ENCODE data around the gene CHST11.
A peak's percentile ranks its signal among the peaks of the same experiment; 100 is the strongest.

CHST11 gene

DNA sequence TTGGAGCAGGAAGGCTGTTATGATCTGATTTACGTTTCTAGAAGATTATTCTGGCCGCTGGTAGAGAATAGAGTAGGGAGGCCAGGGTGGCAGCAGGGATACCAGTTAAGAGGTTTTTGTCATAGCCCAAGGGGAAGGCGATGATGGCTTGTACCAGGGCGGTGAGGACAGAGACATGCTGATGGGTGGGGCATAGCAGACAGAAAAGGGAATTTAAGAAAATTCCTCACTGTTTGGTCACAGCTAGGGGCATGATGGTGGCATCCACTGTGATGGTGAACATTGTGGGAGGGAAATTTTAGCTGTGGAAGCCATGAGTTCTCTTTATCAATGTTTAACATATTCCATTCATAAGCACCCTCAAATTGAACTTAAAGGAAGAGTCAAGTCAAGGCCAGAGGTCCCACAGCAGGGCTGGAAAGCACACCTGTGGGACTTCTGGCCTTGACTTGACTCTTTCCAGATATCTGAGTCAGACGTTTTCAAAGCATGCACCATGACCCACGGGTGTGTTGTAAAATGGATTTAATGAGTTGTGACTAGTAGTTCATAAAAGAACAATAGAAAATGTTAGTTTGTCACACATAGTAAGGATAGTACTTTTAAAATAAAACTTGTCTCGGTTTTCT is 134.6 kb downstream of the CHST11 start:
- no peak for DNase-seq

DNA sequence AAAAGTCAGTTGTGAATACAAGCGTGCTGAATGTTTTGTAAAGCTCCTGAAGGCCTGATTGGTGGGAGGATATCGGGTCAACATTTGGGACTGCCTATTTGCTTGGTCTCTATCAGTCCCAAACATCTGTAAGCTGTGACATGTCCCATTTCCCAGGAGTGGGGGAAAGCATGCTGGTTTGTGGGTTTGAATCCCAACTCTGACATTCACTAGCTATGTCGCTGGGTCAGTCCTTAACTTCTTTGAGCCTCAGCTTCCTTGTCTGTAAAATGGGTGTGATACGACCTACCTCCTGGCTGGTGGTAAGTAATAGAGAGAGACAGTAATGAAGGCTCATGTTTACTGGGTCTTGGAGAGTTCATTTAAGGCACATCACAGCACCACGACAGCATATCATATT is 136.7 kb downstream of the CHST11 start:
- no peak for DNase-seq

DNA sequence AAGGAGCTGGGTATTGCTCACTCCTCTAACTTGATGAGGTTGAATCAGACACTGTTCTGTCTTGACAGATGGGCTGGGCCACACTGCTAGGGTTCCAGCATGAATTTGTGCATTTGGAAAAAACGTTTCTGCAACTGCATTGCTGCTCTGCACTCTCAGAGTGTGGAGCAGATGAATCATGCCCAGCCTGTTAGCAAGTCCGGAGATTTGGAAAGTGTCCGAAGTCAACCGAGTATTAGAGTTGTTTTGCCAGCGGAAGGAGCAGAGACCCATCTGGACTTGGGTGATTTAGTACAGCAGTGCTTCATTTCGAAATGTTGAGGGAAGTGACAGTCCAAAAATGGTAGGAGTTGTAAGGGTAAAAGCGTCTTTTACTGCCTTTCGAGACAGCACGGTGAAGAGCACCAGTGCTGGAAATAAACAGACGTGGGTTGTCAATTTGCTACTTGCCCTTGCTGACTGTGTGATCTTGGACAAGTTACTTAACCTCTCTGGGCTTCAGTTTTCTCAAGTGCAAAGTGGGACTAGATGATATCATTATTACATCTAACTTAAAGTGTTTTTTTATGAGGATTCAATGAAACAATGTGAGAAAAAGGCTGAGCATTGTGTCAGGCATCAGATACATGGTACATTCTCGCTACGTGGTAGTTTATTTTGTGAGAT is 139.5 kb downstream of the CHST11 start:
- DNase-seq: peak; percentile 37

DNA sequence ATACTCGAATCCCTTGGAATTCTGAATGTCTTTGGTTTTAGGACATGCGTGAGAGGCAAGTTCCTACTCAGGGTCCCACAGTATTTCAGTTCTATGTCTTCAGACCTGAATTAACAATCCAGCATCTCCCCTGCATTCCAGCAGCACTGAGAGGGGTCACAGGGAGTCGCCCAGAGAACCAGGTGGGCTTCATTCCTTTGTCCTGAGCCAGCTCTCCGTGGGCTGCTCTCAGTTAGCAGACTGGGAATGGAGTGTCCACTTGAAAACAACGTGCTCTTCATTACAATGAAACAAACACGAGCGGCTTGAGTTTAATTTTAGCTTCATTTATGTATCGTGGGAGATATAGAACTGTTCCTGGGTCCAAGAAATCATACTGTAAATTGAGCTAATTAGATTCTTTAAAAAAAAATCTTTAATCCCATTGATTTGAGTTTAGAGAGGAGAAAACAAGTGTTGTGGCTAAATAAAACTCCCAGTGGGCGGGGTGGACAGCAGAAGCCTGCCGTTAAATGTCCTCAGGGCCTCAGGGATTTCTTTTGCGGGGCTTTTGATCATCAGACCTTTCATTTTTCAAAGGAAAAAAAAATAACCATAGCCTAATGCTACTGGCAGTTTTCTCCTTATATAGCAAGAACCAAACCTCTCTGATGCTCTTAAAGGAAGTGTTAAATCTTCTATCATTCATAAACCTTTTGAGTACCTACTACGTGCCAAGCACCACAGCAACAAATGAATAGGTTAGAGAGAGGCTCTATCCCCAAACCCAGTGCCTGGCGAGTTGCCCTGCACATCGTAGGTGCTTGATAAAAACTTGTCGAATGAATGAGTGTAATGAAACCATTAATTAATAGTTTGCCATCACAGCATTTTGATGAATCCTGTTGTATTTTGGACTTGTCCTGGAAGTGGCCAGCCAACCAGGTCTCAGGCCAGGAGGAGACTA is 140.4 kb downstream of the CHST11 start:
- DNase-seq: no peak

DNA sequence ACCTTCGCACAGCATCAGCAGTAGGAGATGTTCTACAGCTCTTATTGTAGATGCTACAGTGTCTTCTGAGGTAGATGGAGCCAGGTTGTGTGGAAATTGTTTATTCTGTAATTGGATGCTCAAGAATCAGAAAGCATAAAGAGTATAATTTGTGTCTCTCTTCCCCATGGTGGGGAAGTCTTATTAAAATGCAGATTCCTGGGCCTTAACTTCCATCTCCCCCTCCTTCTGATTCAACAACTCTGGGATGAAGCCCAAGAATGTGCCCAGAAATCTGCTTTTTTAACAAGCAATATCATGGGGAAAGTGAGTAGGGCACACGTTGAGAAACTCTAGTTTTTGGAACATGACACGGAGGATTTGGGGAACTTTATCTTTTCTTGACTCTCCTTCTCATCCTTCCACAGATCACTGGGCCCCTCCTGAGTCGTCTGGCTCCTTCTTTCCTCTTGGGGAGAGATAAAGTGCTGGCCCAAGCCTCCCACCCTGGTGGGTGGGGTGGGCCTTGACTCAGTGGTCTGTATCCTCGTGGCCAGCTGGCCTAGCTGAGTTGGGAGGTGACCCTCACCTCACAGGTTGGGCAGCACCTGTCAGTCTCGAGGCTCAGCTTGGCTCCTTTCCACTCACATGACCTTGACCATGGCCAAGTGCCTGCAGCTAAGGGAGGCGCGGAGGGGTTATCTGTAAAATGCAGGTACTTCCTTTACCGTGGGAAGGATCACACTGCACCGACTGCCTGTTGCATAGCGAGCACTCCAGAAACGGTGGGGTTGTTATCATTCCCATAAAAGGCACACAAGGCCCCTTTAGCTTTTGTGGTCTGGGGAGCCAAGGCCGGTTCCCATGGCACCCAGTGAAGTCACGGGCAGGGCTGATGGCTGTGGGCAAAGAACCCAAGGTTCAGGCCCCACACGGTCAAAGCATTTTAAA is 141.9 kb downstream of the CHST11 start:
- DNase-seq: no peak

DNA sequence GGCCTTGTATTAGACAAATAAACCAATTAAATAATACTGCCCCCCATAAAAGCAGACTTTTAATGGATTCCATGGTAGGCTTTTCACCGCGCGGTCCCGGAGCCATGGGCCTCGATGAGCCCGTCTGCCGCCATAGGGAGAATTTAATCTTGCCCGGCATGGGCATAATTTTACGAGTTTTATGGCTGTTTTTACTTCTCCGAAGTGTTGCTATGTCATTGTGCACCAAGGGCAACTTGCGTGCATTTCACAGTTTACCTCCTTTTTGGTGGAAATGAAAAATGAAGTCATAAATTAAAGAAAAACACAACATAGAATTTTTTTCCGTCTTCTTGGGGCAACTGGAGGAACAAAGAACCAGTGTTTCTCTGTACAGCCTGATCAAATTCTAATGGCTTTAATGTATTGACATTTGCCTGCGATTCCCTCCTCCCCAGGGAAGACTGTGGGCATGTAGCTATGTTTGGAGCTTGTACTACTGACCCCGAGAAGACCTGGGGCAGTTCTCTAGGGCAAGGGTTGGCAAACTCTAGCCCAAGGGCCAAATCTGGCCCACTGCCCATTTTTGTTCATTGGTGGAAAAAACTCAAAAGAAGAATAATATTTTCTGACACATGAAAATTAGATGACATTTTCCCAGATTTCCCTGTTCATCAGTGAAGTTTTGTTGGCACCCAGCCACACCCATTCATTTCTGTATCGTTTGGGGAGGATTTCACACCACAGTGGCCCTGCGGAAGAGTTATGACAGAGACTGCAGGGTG is 142.7 kb downstream of the CHST11 start:
- DNase-seq: no peak

DNA sequence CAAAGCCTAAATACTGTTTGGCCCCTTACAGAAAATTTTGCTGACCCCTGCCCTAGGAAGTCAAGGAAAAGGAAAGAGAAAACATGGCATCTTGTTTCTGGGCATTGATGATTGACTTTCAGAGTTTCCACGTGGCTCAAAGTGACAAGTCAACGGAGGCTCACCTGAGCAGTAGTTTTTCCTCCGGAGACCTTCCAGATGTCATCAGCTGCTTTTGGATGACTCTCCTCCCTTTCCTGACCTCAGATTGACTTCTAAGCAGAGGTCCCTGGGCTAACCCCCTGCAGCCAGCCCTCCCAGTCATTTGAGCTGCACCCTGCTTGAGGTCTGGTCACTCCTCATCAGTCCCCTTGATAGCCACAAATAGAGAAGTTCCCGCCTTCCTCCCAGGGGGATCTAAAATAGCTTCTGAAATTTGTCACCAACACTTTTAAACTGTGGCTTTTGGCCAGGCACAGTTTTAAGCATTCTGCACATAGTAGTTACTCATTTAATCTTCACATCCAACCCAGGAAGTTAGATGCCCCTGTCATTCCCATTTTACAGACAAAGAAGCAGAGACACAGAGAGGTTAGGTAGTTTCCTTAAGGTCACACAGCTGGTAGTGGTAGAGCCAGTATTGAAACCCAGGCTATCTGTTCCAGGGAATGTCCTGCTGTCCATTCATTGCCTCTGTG is 143.4 kb downstream of the CHST11 start:
- no peak for DNase-seq

DNA sequence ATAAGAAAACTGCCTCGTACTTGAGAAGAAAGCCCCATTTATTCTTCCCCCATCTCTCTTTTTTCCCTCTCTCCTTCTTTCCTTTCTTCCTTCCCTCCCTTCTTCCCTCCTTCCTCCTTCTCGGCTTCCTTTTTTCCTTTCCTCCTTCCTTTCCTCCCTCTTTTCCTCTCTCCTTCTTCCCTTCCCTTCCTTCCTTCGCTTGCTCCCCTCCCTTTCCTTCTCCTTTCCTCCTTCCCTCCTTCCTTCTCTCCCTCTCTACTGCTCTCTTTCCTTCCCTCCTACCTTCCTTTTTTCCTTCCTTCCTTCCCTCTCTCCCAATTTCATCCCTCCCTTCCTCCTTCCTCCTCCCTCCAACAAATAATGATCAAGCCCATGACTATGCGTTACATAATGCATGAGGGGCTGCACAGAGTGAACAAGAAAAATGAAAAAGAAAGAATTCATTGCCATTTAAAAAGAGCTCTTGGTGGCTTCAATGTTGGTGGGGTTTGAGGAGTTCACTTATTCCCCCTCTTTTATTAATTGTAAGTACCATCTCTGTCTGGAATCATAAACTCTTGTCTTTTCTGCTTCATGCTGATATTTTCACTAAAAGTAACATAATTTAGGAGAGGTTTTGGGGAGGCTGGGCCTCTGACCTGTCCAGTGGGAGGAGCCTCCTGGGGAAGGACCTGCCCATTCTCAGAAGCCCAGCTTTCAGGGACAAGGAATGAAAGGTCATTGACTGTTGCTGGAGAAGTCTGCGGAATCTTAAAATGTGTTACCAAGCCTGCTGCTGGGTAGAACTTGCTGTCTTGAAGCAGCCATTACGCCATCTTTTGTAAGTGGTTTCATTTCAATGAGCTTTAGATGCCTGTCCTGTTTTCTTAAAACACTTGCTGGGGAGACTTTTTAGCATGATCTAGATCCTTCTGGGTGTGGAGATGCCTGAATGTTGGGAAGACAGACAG is 144.3 kb downstream of the CHST11 start:
- DNase-seq: no peak

DNA sequence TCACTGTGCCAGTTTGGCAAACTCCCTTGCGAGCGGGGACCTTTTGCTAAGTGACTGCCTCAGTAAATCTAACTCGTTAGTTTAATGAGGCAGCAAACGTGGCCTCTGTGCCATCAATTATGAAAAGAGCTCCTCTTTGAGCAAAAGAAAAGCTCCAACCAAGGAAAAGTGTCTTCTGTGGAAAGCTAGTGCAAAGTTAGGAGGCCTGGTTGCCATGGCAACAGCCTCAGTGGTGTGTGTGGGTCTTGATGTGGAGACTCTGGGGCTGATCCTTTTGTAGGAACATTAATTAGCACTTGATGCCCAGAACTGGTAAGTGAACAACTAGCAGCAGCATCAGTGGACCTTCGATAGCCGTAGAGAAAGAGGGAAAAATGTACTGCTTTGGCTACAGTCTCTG is 145.7 kb downstream of the CHST11 start:
- DNase-seq: no peak

DNA sequence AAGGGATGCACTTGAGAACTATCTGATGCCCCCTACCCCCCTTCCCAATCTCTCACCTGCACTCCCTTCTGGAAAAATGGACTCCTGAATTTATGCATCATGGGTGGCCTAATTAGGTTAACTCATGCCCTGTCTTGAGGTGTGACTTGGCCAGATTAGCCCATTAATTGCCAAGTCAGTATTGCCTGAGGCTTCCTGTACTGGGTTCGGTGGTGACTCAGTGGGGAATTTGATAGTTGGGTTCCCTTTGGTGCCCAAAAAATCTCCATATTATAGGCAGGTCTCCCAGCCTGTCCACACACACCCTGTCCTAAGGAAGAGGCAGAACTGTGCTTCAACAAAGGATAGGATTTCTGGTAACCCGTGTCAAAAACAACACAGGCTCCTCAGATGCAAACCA is 146.1 kb downstream of the CHST11 start:
- DNase-seq: peak; percentile 47

DNA sequence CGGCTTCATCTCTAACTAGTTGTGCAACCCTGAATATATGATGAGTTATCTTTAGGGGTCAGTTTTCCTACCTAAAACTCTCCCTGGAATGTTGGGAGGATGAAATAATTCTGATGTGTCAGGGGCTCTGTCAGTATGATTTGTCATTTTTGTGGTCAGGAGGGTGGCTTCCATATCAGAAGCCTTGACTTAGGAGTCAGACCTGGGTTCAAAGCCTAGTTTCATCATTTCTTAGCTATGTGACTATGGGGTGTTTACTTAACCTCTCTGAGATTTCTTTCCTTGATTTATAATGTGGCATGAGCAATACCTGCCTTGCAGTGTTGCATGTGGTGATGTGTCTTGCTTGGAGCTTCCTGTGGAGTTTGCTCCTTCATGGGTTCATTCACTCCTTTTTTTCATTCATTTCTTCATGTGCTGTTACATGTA is 146.8 kb downstream of the CHST11 start:
- DNase-seq: peak; percentile 50

DNA sequence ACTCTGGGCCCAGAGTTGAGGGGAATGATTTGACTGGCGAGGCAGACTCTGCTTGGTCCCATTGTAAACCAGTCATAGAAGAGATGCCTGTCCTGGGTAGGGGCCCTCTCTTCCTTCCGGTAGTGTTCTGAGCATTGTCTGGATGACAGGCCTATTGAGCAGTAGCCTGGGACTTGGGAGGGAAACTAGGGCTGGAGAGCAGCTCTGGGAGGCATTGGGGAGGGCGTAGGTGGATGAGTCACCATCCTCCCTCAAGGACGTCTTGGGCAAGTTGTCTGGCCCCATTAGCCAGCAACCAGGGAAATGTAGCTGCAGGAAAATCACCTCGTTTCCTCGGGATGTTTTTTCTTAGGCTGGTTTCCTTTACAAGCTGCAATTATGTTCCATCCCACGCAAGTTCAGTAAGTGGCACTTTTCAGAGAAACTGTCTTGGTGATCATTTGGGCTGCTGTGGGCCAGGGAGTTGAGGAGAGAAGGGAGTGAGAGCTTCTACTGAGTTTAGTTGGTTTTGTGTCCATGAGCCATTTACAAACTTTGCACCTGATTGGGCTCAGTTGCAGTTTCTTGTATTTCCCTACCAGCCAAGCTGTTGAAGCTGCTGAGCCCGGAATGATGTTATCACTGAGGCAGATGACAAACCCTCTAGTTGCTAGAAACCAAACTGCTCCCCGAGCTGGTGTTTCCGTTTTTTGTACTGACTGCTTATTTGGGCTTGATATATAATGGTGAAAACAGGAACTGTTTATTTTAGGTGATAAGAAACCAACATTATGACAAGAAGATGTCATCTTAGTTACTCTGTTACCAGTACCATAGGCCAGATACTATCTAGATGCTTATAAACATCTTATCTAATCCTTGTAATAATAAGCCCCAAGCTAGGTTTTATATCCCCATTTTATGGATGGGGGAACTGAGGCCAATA is 147.6 kb downstream of the CHST11 start:
- DNase-seq: peak; percentile 95

DNA sequence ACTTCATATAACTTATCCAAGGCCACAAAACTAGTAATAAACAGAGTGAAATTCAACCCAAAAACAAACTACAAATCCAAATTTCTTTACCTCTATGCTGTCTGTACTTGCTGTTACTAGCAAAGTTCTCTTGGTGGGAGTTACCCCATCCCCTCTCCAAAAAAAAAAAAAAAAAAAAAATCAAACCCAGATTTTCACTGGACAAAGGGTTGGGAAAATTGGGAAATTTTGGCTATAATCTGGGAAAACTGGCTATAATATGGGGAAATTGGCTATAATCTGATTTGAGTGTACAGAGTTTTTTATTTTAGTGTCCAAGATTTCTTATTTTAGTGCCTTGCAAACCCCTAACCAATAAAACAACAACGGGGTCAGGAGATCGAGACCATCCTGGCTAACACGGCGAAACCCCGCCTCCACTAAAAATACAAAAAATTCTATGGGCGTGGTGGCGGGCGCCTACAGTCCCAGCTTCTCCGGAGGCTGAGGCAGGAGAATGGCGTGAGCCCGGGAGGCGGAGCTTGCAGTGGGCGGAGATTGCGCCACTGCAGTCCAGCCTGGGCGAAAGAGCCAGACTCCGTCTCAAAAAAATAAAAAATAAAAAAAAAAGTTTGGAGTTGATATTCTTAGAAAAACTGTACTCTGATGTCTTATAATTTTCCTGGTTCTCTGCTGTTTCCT is 148.4 kb downstream of the CHST11 start:
- no peak for DNase-seq

DNA sequence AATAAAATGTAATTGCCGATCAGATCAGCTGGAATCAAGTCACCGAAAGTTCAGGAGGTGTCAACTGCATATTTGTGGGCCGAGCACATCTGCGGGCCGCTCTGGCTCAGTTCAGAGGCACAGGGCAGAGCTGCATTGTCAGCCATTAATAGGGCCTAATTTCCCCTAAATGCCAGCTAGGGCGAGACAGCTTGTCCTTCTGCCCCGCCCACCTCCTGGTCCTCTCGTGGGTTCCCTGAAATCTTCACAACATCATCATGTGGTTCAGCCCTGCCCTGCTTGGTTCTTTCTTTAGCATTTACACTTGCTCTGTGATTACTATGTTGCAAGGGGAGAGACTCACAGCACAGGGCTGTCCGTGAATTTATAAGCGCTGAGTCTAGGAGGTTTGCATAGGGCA is 148.9 kb downstream of the CHST11 start:
- DNase-seq: peak; percentile 94

DNA sequence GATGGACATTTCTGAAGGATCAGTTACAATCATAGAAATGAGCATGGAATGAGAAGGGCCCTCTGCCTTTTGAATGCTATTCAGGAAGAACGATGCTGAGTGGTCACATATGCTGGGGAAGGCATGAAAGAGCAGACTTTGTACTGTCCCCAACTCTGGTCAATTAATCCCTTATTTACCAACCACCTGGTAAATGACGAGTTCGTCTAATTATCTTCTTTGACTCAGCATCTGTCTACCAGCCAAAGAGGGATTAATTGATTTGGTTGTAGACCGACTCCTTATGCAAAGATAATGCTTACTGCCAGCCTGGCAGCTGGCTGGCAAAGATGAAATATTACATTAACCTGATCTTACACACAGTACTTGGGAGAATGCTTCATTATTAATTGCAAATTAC is 152.2 kb downstream of the CHST11 start:
- no peak for DNase-seq

DNA sequence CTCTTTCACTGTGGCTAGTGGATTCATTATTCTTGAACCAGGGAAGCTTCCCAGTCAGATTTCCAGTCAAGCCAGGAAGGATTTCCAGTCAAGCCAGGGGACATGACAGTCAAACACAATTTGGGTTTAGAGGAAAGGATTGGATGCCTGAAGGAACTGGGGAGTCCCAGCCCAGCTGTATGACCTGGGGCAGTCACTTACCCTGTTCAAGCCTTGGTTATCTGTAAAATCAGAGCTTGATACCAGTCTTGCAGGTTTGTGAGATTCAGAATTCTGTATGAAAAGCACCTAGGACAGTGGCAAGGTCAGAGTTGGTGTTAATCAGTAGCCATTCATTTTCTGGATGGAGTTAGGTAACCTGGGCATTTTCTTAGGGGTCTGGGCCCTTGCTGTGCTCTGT is 152.7 kb downstream of the CHST11 start:
- peak; percentile 18 for DNase-seq

DNA sequence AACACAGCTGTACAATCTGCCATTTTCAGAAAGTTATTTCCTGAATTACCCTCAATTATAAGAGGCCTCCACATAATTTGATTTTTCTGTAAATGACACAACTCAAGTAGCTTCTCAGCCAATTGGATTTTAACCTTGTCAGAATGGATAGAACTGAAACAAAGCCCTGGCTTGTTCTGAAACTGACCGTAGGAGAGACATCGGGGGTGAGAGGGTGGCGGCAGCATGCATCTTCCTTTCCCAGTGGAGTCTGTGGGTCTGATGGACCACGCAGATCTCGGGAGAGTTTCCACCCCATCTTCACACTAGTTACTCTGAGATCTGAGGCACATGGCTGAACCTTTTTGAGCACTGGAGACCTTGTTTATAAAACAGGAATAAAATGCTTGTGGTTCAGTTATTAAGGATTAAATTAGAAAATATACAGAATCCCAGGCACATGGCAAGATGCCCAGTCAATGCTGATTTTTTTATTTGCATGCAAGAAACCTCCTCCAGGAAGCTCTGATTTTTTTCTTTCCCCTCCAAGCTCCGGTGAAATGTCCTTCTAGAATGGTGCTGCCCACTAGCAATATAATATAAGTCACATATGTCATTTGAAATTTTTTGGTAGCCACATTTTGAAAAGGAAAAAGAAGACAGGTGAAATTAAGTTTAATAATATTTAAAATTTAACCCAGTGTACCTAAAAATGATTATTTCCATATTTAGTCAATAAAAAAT is 153.9 kb downstream of the CHST11 start:
- DNase-seq: no peak

DNA sequence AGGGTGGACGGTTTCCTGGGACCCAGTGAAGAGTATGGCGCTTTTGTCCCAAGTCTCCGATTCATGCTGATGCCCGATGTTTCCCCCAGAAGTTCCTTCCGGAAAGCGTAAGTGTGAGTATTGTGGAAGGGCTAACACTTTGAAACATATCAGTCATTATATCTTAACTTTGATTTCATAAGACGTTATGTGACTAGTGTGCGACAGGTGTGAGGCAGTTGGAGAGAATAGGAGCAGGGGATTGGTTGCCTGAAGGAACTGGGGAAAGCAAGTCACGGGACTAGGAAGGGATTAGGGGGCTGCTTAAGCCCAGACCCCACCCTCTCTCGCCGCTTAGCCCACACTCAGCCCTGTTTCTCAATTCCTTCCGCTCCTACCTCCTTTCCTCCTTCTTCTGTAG is 154.9 kb downstream of the CHST11 start:
- no peak for DNase-seq

Measured in suppressor macrophage treated with lipopolysaccharide for 4 hours (primary cell).